Astrocyte of the spinal cord (primary cell): ENCODE results near the gene CCL22.
"Not testable (repeated sequence)": the region's sequence is repeated elsewhere in the genome, so short reads cannot be mapped to it uniquely, and the experiment has no call there.

Experiments
- DNase-seq: peaks from one replicate; pipeline ENCODE4 v3.0.0; 2011; ENCODE audit warnings: low read depth, low spot score
- H3K4me3 ChIP-seq: 2 replicates; pipeline ENCODE4 v1.5.1; 2011; ENCODE audit warnings: low read depth, mild to moderate bottlenecking, low read length, moderate library complexity
- CTCF ChIP-seq: IDR thresholded peaks from 2 replicates; pipeline ENCODE4 v1.5.1; 2012; ENCODE audit warnings: low read depth, mild to moderate bottlenecking, low read length, inconsistent platforms
- in situ Hi-C: cut with HindIII; loops from 2 replicates; pipeline ENCODE4 v1.10.0; 2017; ENCODE audit warnings: low sequenced_read_pairs

The CCL22 gene

GRCh38 chr16:57391708-57392107 is 33.1 kb downstream of the CCL22 start:
- no peak for TF ChIP-seq CTCF
- in situ Hi-C loops, result no loop called here
- H3K4me3 ChIP-seq, result no peak overlapping the region
- no peak for DNase-seq

GRCh38 chr16:57392694-57393093 is 34.1 kb downstream of the CCL22 start:
- TF ChIP-seq CTCF, result no peak
- H3K4me3 ChIP-seq, result no peak overlapping the region
- no peak for DNase-seq
- in situ Hi-C loops, result no loop called here

GRCh38 chr16:57394444-57394843 is 35.9 kb downstream of the CCL22 start:
- no peak for TF ChIP-seq CTCF
- in situ Hi-C loops, result no loop called here
- H3K4me3 ChIP-seq, result no peak overlapping the region
- DNase-seq, result no peak

GRCh38 chr16:57395026-57395425 is 36.4 kb downstream of the CCL22 start:
- no peak for TF ChIP-seq CTCF
- in situ Hi-C loops, result no loop called here
- no peak for DNase-seq
- H3K4me3 ChIP-seq, result no peak overlapping the region

- no peak overlapping the region for H3K4me3 ChIP-seq
- no peak for TF ChIP-seq CTCF
- DNase-seq, result no peak
- in situ Hi-C loops, result no loop called here
Observed at GRCh38 chr16:57396786-57397185, 38.2 kb downstream of the CCL22 start.

GRCh38 chr16:57397493-57397892 is 38.9 kb downstream of the CCL22 start:
- DNase-seq, in situ Hi-C loops: not testable (repeated sequence)

GRCh38 chr16:57401943-57402640 is 43.5 kb downstream of the CCL22 start:
- in situ Hi-C loops, result no loop called here
- TF ChIP-seq CTCF, result no peak
- no peak for DNase-seq
- no peak overlapping the region for H3K4me3 ChIP-seq

More at GRCh38 chr16:57397493-57397892, 38.9 kb downstream of the CCL22 start:
- H3K4me3 ChIP-seq, result not testable (repeated sequence)
